NT2/D1 (cell line): ENCODE data around the gene POLE3.

Source experiments
- SUZ12 ChIP-seq: IDR thresholded peaks from 2 replicates; pipeline ENCODE4 v1.6.1; 2011; ENCODE audit not compliant: insufficient read length, insufficient read depth; ENCODE audit errors: extremely low read depth
- ZNF274 ChIP-seq: IDR thresholded peaks from 2 replicates; pipeline ENCODE4 v1.6.1; 2011; ENCODE audit warnings: mild to moderate bottlenecking, low read depth, low read length

DNA sequence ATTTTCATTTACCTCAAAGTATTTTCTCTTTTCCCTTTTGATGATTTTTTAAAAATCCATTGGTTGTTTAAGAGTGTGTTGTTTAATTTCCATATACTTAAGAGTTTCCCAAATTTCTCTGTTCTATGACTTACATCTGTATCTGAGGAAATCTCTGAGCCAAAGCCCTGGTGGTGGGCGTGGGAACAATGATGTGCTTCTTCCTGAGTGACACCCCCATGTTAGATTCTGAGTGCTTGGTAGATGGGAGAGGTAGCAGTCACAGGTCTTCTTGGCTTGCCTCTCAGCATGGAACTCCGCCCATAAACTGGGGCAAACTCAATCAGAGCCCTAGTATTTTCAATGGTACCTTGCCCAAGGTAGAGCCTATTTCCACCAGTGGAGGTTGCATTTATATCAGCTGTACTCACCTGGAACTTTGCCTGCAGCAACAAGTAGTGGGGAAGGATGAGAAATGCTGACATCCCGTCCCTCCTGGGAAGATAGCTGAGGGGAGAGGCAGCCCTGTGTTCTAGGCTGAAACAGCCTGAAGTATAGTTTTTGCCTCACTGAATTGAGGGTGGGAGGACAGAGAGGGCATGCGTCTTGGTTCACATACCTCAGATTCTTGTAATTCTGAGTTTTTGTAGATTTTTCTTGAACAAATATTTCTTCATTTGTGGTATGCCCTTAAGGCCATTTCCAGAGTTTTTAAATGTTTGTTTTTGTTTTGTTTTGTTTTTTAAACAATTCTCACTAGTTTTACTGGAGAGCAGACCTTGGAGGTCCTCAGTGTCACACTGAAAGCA, 26.4 kb upstream of the POLE3 start:
- TF ChIP-seq SUZ12, result no peak
- no peak for TF ChIP-seq ZNF274
